Stimulated activated CD8-positive, alpha-beta memory T cell treated with anti-CD3 and anti-CD28 coated beads, Interleukin-15, amount 100 ng/mL, for 24 hours (primary cell): ENCODE results near the gene HCN2.
A peak's percentile ranks its signal among the peaks of the same experiment; 100 is the strongest.
"Not testable (repeated sequence)": the region's sequence is repeated elsewhere in the genome, so short reads cannot be mapped to it uniquely, and the experiment has no call there.

ENCODE experiments used
- DNase-seq: peaks from one replicate; pipeline ENCODE4 v3.0.0-alpha.2; 2020; ENCODE audit warnings: low read depth

The HCN2 gene

GRCh38 chr19:571566-571974 lies 18.1 kb upstream of the HCN2 start:
- no peak for DNase-seq

- DNase-seq: peak; percentile 96
These were observed 17.4 kb upstream of the HCN2 start, which contains the start of gene BSG for GRCh38 chr19:572140-572742. Gene BSG (plus strand): TSS chr19:572596. CDS start chr19:572635, 39 bp downstream.

DNA sequence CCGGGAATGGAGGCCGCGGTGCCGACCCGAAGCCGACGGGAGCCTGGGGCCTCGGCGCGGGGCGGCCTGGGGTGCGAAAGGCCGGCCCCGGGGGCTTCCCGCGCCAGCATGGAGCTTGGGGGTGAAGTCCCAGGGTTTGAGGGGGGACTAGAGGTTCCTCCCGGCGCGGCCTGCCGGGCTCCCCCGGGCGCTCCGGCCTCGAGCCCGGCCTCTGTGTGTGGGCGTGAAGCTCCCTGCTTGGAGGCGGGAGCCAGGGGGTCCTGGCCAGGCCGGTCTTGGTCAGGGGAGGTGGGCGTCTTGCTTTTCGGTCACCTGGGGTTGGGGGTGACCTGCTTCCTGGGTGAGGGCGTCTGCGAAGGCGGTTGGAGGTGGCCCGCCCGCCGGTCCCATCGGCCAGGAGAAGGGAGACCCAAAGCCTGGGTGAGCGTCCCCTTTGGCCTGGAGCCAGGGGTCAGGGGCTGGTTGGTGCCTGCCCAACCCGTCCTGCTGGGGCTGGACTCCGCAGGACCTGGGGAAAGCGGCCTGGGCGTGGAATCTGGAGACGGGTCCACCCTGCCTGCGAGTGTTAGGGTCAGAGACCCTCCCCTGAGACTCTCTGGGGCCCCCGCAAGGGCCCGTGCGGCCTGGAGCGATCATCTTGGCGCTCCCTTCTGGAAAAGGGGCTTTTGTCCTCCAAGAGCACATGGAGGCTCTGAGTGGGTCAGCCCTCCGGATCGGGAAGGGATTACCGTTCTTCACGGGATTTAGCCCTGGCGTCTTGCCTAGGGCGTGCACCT lies 16.8 kb upstream of the HCN2 start:
- DNase-seq: no peak

- DNase-seq: no peak
These were observed 16.2 kb upstream of the HCN2 start for GRCh38 chr19:573519-573825.

DNA sequence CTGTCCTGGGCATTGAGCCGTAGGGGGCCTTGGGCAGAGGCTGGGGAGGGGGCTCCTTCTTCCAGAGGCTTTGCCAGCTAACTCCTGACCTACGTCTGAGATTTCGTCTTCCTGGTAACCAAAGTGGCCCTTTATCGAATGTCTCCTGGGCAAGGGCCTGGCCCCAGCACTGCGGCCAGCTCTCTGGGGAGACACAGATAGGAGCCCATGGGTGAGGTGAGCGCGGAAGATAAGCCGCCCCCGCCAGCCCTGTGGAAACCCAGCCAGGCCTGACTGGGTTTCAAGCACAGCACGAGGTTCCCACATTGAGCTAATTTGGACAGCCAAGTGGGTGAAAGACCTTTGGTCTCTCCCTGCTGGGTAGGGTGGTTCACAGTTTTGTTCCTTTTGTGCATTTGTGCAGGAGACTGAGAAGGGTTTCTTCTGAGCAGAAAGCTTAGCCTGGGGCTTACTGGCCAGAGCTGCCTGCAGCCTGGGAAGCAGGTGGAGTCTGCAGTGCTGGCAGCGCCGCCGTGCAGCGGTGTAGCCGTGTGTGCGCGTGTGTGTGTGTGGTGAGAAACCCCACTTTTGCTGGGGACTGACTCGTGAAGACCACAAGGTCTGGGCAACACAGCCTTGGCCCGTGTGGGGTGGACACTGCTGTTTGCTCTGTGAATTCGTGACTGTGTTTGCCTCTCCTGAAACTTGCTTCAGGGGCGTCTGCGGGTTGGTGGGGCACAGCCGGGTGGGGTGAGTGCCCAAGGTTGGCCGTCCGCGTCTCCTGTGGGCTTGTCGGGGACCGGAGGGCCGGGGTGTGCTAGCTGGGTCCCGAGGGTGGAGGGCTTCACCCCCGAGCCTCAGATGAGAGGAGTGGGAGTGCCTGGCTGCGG lies 14.8 kb upstream of the HCN2 start:
- no peak for DNase-seq

DNA sequence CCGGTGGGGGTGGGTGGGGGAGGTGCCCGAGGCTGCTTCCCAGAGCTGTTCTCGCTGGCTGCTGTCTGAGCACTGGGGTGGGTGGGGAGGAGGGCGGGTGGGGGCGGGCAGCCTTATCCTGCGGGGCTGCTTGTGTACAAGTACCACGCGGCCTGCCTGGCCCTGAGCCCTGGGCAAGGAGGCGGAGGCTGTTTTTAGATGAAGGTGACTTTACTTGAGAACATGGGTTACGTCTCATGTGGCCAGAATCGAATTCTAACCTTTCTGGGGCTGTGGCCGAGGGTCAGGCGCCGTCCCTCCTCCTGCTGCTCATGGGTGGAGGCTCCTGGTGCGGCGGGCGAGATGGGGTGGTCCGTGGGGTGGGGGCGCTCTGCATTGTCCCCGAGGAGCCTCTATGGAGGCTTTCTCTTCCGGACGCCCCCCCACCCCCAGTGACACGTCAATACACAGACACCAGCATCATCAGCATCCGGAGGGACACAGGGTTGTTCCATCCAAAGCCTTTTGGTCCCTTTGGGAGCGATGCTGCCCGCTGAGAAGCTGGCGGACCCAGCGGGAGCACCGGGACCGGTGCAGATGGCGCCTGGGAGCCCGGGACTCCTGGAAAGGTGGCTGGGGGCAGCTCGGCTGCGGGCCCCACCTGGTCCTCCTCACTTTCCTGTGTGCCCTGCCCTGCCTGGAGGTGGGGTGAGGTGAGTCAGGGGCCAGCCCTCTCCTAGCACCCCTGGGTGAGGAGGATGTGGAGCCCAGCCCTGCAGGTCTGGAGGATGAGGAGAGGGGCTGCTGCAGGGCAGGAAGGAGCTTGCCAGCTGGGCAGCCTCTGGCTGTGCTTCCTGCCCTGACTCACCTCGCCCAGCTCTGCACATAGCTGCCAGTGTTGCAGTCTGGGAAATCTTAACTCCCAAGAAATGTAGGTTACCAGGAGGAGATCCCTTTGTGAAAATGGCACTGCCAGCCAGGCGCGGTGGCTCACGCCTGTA lies 13.9 kb upstream of the HCN2 start:
- DNase-seq: no peak

- no peak for DNase-seq
These were observed 12.8 kb upstream of the HCN2 start for GRCh38 chr19:576768-577438.

DNA sequence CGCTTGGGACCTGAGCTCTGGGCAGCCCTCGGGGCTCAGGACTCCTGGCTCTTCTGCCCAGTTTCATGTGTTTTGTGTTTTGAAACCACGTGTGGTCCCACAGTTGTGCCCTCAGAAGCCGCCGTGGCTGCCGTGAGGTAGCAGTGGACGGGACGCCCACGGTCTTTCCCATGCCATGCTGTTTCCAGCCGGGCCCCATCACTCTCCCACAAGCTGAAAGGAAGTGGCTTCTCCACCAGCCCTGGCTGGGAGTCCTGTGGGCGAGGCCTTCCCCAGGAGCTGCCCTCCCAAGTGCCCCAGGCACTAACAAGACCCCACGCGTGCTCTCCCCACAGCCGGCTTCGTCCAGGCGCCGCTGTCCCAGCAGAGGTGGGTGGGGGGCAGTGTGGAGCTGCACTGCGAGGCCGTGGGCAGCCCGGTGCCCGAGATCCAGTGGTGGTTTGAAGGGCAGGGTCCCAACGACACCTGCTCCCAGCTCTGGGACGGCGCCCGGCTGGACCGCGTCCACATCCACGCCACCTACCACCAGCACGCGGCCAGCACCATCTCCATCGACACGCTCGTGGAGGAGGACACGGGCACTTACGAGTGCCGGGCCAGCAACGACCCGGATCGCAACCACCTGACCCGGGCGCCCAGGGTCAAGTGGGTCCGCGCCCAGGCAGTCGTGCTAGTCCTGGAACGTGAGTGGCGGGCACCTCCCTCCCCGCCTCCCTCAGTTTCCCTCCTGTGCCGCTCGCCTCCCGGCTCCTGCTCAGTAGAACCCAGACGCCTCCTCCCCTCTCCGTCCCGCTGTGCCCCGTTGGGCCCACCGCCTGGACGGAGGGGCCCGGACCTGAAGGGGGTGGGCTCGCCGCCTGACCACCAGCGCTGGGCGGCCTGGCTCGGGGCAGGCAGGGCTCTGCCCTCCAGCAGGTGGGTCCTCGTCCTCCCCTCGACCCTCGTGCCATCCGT lies 12.0 kb upstream of the HCN2 start:
- DNase-seq: no peak

DNA sequence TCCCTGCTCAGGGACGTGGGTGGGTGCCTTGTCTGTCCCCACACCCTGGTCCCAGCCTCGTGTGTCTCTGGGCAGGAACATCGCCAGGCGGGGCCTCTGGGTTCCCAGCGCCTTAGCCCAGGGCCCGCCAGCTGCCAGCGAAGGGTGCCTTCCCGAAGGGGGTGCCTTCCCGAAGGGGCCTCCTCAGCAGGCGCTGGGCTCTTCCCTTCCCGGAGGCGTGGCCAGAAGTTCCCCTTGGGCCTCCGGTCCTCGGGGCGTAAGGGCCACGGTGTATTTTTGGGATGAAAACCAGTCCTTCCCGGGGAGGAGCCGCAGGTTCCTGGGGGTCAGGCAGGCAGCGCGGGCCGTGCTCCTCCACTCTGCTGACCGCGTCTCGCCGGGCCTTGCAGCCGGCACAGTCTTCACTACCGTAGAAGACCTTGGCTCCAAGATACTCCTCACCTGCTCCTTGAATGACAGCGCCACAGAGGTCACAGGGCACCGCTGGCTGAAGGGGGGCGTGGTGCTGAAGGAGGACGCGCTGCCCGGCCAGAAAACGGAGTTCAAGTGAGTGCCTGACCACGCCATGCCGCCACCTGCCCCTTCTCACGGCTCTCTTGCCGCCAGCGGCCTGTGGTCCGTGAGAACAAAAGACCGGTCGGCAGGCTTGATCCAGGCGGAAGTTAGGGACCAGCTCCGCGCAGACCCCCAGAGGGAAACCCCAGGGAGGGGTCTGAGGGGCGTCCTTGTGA lies 10.4 kb upstream of the HCN2 start:
- no peak for DNase-seq

- DNase-seq: no peak
These were observed 9.9 kb upstream of the HCN2 start for GRCh38 chr19:579842-580155.

GRCh38 chr19:580274-580835 lies 9.3 kb upstream of the HCN2 start:
- DNase-seq: no peak

GRCh38 chr19:581399-582111 lies 8.1 kb upstream of the HCN2 start:
- DNase-seq: no peak

GRCh38 chr19:582497-583197 lies 7.0 kb upstream of the HCN2 start:
- DNase-seq: no peak

- DNase-seq: no peak
These were observed 6.3 kb upstream of the HCN2 start for GRCh38 chr19:583198-583967.

- DNase-seq: no peak
These were observed 5.8 kb upstream of the HCN2 start for GRCh38 chr19:583968-584239.

DNA sequence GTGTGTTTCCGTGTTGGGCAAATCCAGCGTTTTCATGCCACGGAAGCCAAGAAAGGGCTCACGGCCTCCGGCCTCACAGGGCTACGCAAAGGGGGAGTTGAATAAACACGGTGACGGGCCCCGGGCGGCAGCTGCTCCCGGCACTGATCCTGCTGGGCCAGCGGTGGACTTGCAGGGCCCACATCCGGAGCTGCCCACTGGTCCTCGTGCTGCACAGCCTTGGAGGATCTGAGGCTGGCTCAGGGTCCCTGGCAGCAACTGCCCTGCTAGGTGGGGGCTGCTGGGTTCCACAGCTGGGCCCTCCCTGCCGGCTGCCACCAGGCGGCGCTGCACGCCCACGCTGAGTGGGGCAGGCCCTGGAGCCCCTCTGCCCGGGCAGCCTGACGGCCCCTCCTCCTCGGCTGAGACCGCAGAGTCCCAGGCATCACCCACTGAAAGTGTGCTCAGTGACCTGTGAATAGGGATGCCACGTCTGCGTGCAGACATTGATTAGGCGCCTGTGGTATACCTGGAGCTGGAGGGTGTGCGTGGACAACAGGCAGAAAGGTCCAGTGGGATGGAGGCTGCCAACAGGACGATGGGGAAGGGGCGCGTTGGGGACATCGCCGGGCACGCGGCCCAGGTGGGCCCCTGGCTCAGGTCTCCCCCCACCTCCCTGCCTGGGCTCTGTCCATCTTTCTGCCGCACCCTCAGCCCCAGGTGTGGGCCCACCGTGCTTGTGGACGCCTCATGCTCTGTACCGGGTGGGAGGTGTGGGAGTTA lies 5.3 kb upstream of the HCN2 start:
- peak; percentile 47 for DNase-seq

- DNase-seq: not testable (repeated sequence)
These were observed 4.5 kb upstream of the HCN2 start for GRCh38 chr19:585146-585545.
